IPS DF 4.7 (cell line): Measurements from ENCODE around the gene FOXP4.

ENCODE experiments used
- DNase-seq: peaks from one replicate; pipeline ENCODE4 v3.0.0-alpha.2; 2013; ENCODE audit warnings: low spot score; ENCODE audit errors: extremely low read depth

The FOXP4 gene

DNA sequence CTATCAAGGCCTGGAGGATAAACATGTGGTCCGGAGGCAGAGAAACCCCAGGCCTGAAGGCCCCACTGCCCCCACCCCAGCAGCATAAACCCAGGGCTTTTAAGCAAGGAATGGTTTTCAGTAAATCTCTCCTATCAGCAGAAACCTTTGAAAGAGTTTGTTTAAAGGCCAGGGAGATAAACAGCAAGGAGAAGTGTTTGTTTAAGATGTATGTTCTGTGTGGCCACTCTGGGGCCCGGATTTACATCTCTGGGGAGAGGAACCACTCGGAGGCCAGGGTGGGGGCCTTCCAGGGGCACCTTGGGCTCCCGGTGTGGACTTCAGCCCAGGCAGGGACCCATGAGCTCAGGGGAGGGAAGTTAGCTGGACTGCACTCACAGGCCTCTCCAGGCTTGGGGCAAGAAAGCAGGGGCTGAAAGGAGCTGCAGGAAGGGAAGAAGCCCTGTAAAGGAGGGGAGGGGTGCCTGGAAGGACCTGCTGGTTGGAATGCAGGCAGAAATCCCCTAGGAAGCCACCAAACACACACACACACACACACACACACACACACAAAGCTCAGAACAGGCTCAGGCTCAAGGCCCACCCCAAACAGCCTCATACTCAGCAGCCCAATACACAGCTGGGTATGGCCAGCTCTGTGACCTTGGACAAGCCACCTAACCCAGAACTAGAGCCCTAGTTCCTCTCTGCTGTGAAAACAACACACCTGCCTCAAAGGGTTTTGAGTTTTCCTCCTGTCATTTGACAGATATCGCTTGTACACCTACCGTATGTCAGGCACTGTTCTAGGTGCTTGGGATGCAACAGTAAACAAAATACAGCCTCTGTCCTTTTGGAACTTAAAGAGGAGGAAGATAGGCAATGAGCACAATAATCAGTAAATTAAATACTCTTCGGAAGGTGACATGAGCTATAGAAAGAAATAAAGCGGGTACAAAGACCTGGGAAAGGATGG lies 26.2 kb upstream of the FOXP4 start:
- DNase-seq: no peak

DNA sequence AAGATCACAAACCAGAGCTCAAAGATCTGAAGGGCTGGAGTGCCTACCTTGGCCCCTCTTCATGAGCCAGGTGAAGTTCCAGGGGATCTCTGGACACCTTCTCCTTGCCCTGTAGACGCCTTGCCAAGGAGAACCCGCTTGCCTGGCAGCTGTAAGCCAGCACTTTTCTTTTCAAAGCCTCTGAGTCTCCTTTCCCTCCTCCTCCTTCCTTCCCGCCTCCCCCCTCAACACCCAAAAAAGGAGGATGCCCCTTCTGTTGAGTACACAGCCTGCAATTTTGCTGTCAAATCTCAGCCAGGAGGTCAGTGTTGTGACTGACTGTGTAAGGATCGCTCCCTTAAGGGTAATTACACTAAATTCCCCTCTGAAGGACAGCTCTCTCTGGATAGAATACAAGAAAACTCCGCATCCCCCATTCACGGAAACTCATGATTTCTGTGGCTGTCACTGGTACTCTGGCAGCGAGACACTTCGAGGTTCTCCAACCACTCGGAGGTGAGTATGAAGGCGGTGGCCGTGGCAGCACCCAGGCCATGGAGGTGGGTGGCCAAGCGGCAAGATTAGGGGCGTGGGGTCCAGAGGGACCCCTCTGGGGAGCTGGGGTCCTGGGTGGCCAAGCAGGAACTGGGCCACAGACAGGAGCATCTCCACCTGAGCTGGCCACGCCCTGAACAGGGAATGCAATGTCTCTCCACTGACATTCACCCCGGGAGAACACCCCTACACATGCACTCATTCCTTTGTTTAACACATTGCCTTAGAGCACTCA lies 23.2 kb upstream of the FOXP4 start:
- no peak for DNase-seq

DNA sequence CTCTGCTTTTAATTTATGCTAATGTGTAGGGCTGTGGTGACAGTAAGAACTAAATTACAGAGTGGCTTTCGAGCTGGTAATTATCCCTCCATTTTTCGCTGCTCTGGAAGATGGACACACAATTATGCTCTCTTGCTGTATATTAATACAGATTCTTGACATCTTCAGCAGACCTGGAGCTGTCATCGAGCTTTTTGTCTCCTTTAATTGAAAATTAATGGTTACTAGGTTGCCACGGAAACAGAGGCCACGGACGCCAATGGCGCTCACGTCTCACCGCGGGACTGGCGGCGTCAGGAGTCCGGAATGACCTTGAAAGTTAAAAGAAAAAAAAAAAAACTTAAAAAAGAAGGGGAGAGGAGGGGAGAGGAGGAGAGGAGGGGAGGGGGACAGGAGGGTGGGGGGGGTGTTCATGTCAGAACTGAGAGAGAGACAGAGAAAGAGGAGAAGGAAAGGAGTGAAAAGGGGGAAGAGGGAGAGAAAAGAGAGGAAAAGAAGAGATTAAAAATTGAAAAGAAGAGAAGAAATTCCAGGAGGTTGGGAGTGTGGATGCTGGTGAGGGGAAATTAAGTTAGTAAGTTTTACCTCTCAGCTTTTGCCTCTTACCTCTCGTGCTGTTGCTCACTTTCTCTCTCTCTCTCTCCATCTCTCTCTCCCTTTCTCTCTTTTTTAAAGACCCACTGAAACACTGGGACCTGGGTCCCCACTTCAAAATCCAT lies 22.1 kb upstream of the FOXP4 start:
- DNase-seq: no peak

GRCh38 chr6:41524634-41525011 lies 21.6 kb upstream of the FOXP4 start:
- no peak for DNase-seq

- no peak for DNase-seq
Measured at GRCh38 chr6:41527721-41528408, 18.3 kb upstream of the FOXP4 start.

GRCh38 chr6:41528409-41528963 lies 17.7 kb upstream of the FOXP4 start:
- no peak for DNase-seq

DNA sequence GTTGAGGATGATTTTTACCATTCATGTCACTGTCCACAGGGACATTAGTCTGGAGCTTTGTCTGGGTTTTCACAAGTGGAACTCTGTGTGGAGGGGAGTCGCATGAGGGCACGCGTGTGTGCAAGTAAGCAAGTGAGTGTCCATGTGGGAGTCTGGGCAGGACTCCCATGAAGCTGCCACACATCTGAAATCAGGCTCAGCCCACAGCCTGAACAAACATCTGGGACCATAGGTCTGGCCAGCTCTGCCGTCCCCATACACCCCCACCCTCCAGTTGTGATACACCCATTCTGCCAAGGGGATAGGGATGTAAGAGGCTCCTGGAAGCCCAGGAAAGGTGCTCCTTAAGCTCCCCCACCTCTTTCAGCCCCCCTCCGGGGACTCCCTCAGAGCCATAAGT lies 17.1 kb upstream of the FOXP4 start:
- no peak for DNase-seq

DNA sequence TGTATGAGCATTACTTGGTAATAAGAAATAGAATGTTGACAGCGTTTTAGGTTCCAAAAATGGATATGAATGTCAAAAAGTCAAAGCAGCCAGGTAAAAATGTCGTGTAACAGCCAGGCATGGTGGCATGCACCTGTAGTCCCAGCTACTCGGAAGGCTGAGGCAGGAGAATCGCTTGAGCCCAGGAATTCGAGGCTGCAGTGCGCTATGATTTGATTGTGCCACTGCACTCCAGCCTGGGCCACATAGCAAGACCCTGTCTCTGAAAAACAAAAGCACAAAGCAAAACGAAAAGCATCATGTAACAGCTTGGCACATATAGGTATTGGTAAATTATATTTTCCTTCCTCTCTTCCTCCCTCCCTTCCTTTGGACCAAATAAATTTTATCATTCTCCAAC lies 16.2 kb upstream of the FOXP4 start:
- DNase-seq: no peak

GRCh38 chr6:41530476-41530875 lies 15.7 kb upstream of the FOXP4 start:
- no peak for DNase-seq

- DNase-seq: no peak
Measured at GRCh38 chr6:41531016-41531415, 15.2 kb upstream of the FOXP4 start.

DNA sequence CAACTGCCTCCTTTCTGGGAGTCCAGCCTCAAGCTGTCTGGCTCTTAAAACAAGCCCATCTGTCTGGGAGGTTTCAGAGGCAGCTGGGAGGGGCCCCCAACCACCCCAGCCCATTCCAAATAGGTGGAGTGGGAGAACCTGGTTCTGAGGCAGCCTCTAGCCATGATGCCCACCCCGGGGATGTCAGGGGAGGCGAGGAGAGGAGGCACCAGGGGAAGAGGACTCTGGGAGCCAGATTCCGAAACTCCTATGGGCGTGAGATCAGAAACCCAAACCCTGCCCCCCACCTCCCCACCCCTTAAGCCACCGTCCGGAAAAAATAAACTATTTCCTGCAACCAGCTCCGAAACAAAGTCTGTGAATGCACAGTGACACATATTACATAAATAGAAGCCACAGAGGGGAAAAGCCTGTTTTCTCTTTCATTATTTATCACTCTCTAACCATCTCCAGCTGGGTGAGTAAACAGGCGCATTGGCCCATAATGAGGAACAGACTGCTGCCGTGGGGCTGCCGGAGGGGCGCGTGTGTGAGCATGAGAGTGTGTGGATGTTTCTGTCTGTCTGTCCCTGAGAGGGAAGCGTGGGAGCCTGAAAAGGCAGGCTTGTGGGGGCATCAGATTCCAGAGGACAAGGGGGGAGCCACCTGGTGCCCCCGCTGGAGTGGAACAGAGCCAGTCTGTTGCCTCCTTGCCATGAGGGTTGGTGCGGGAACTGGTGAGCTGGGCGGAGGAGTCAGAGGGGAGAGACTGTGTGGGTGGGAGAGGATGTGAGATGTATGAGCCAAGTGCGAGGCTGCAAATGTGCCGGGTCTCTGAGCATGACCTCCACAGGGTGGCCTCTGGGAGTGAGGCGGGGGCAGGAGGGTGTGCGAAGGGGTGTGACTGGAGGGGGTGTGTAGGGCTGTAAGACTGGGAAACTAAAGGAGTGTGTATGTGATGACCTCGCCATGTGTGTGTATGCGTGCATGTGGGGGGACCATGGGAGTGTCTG lies 14.3 kb upstream of the FOXP4 start:
- no peak for DNase-seq

- DNase-seq: no peak
Measured at GRCh38 chr6:41535766-41536165, 10.4 kb upstream of the FOXP4 start.

GRCh38 chr6:41536795-41537758 lies 9.1 kb upstream of the FOXP4 start:
- DNase-seq: no peak

GRCh38 chr6:41538556-41539182 lies 7.5 kb upstream of the FOXP4 start:
- DNase-seq: no peak

GRCh38 chr6:41539204-41539603 lies 7.0 kb upstream of the FOXP4 start:
- no peak for DNase-seq

DNA sequence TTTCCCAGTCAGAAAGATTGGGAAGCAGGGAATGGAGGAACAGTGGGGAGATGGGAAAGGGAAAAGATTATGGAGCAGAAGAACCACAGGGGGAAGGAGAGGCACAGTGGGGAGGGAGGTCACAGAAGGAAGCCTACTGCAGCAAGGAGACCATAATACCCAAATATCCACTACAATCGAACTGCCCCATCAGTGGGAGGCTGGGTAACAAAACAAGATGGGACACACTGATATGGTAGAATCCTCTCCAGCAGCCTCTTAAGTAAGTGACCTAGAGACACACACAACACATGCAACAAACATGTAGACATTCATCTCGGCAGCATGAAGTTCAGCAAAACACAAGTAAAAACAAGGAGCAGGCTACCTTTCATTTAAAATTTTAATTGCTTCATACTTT lies 4.8 kb upstream of the FOXP4 start:
- no peak for DNase-seq

GRCh38 chr6:41543087-41543486 lies 3.1 kb upstream of the FOXP4 start:
- no peak for DNase-seq

- no peak for DNase-seq
Measured at GRCh38 chr6:41545247-41545702, 906 bp upstream of the FOXP4 start.
